CD4-positive, alpha-beta T cell treated with Interleukin-10 for 1 hour (primary cell): ENCODE results near the gene GRID2.
"Not testable (repeated sequence)": the region's sequence is repeated elsewhere in the genome, so short reads cannot be mapped to it uniquely, and the experiment has no call there.

Experiments used
- DNase-seq: peaks from one replicate; pipeline ENCODE4 v3.0.0-alpha.2; 2020

GRID2 gene

DNA sequence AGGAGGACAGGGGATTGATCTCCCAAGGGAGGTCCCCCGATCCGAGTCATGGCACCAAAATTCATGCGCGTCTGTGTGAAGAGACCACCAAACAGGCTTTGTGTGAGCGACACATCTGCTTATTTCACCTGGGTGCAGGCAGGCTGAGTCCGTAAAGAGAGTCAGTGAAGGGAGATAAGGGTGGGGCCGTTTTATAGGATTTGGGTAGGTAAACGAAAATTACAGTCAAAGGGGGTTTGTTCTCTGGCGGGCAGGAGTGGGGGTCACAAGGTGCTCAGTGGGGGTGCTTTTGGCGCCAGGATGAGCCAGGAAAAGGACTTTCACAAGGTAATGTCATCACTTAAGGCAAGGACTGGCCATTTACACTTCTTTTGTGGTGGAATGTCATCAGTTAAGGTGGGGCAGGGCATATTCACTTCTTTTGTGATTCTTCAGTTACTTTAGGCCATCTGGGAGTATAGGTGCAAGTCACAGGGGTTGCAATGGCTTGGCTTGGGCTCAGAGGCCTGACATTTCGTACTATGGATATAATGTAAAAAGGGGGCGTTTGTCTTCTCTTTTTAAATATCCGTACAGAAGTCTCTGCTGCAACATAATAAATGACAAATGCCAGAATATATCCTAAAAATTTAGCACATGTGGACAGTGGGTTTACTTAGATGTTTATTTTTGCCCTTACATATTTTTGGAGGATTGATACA lies 140.5 kb downstream of the GRID2 start:
- DNase-seq, result not testable (repeated sequence)

DNA sequence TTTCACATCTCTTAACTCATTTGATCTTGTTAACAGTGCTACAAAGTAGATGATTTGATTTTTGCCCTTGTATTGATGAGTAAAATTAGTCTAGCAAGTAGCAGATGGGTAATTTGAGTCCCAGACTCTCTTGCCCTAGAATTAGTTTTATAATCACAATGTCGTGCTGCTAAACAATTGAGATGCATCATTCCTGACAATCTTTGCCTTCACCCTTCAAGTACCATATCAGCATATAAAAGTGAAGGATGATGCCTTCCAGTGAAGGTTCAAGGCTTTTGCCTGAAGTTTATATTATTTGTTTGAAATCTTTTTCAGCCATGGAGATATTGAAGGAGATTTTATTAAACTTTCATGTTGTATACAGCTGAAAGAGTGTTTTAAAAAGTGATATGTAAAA lies 141.4 kb downstream of the GRID2 start:
- no peak for DNase-seq

DNA sequence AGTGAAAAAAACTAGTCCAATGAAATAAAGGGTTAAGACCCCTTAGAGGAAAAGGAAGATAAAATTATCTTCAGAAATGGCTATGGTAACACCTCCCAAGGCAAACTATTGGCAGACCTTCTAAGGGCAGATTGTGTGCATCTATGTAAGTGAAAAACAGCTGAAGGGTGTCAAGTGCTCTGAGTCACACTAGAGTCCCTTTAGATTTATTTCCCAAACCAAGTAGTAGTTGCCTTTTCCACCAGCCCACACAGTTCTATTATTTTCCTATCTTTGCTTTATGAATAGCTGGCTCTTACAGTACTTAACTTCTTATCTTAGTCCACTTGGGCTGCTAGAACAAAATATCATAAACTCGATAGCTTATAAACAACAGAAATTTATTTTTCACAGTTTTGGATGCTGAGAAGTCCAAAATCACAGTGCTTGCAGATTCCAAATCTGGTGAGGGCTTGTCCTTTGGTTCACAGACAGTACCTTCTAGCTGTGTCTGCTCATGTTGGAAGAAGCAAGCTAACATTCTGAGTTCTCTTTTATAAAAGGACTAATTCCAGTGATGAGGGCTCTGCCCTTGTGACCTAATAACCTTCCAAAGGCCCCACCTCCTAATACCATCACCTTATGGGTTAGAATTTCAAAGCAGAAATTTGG lies 143.6 kb downstream of the GRID2 start:
- DNase-seq, result no peak

DNA sequence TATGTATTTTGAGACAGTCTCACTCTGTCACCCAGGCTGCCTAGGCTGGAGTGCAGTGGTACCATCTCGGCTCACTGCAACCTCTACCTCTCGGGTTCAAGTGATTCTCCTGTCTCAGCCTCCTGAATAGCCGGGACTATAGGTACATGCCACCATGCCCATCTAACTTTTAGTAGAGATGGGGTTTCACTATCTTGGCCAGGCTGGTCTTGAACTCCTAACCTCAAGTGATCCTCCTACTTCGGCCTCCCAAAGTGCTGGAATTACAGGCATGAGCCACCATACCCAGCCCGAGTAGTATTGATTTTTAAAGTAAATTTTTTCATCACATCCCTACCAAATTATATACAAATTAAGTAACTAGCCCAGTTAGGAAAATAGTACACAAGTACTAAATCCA lies 144.4 kb downstream of the GRID2 start:
- not testable (repeated sequence) for DNase-seq

DNA sequence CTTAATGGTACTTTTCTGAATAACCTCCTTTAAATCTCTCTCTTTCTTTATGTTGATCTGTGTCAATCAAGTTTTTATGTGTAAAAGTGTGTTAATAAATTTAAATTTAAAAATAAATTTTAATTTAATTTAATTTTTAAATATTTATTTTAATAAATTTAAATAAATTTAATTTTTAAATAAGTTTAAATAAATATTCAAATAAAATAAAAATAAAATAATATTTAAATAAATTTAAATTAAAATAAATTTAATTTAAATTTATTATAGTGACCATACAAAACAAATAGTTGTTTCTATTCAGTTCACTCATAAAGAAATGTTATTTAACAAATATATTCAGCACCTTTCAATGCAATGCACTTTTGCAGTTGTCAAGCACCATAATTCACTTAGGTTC lies 146.9 kb downstream of the GRID2 start:
- DNase-seq, result no peak

DNA sequence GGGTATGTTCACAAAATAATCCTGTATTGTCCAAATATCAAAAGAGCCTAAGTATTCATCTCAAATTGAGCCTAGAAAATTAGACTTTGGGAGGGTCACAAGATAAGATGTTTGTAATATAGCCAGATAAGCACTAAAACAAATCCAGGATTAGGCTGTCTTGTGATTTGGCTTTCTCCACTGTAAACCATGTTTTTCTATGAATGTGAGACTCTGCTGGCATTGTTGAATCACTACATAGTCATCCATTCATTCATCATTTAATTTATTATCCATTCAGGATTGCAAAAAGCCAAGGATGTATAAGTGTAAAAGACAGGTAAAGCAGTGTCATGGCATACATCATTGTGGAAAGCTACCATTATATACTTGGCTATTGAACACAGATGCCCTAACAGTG lies 148.0 kb downstream of the GRID2 start:
- DNase-seq, result no peak

DNA sequence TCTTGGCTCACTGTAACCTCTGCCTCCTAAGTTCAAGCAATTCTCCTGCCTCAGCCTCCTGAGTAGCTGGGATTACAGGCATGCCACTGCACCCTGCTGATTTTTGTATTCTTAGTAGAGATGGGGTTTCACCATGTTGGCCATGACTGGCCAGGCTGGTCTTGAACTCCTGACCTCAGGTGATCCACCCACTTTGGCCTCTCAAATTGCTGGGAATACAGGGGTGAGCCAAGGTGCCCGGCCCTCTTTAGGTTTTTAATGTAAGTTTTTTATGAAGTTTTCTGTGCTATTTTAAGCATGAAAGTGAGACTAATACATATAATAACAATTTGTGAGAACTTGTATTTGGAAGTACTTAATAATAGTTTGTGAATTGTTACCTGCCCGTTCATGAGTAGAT lies 148.6 kb downstream of the GRID2 start:
- DNase-seq, result not testable (repeated sequence)

DNA sequence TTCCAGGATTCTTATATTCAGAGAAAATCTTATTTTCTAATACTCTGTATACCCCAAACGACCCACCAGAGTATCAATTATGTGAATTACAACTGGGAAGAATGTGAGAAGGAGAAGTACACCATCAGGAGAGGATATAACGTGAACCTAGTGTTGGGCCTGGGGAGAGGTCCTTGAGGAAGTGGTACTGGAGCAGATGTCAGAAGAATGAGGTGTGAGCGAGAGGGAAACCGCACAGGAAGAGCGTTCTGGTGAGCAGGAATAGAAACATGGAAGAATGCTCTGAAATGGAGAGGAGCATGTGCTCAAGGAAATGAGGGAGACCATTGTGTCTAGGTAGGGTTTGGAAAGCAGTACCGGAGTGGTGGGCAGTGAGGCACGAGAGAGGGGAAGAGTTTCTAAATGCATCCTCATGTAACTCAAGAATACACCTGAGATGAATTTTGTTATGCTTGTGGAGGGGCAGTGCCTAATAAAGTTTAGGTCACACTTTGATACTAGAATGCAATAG lies 151.6 kb downstream of the GRID2 start:
- no peak for DNase-seq

DNA sequence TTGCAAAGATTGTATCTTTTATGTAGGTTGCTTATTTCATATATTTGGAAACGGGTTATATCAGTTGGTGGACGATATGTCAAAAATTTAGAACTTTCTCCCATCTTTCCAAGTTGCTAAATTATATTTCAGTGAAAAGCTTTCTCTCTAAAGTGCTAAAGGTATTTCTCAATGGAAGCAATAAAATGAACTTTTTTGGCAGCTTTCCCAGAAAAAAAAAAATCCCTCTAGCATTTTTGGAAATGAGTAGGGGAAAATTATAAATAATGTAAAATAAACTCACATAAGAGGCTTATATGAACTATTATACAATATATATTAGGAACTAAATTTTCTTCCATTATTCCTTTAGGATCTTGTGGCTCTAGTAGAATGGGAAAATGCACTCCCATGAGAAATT lies 152.2 kb downstream of the GRID2 start:
- no peak for DNase-seq

DNA sequence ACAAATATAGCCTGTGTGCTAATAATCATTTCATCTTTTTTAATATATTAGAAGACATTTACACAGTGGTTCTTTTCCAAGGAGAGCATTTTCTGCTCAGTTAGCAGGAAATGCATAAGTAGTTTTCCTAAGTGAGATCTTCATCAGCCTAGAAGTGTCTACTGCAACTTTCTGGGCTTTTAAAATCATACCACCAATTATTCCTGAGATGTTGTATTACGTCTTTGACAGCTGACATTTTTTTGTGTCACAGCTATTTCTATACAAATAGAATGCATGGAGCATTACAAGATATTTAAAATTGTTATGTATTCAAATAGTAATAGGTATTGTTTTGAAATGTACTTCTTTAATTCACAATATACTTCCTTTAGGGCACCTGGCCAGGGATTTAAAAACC lies 158.0 kb downstream of the GRID2 start:
- DNase-seq, result no peak

DNA sequence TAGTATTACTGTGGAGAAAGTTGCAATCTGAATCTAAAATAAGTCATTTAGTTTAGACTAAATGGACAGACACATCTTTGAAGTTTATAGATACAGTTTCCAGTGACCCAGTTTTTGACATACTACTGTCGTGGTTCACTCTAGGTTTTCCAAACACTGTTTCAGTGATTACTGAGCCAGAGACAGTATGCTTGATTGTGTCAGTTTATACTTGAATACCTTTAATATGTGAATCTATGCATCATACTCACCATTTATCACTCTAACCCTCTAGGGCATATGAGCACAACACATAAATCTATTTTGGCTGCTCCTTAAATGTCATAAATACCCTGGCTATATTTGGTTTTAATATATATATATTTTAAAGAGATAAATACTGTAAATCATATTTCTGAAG lies 173.5 kb downstream of the GRID2 start:
- no peak for DNase-seq

DNA sequence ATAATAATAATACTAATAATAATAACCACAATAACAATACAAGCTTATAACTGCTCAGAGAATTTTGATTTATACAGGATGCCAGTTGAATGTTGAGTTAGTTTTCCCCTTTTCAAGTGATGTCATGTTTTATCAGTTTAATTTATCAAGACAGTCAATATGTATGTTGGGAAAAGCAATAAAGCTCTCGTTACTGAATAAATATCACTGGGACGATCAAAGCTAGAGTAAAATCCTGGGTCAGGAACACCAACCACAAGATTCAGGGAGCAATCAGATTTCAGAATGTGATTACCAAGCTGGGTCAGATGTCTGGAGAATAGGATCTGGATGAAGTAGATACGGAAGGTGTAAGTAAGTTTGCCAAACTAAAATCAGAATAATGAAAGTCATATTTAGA lies 179.6 kb downstream of the GRID2 start:
- DNase-seq, result no peak

DNA sequence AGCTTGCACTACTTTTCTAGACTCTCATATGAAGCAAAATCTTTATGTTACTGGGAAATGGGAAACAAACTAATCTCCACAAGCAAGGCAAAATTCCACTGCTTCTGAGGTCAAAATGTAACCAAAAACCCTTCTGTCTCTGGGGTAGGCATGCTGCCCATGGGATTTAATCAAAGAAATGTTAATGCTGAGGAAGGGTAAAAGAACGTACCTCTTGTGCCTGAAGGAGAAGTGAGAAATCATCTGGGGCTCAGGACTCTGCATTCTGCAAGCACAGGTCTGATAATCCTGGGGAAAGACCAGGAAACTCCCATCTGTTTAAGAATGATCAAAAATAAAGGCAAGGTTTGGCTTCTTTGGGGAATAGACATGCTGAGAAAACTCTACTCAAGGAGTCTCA lies 184.7 kb downstream of the GRID2 start:
- no peak for DNase-seq

DNA sequence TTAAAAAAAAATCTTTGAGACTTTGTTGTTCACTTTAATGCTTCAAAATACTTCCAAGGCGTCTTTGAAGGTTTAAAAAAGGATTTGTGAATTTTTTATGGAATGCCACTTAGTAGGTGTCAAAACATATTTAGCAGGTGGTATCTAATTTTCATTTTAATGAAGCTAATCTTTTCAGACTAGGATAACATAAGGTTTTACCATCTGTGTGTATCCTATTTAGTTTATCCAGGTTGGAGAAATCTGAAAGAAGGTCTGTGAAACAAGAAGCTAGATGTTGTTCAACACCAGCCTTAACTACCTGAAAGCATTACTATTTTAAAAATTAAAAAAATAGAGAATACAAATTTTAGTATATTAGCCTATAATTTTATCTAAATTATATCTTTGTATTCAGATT lies 193.4 kb downstream of the GRID2 start:
- DNase-seq, result no peak

DNA sequence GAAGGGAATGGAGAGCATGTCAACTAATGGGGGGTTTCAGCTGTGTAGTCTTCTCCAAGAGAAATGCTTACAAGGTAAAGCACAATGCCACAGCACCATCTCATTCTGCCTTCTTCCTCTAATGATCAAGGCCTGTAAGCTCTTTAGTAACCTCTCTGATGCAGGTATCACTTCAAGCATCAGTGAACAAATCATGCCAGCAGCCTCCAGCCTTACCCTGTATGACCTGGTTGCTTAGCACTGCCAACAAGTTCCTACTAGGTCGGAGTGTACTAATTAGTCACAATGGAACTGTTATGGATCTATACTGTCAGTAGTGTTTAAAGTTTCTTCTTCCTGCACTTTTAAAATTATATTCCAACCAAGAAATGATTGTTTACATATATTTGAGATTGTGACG lies 197.7 kb downstream of the GRID2 start:
- DNase-seq, result no peak

DNA sequence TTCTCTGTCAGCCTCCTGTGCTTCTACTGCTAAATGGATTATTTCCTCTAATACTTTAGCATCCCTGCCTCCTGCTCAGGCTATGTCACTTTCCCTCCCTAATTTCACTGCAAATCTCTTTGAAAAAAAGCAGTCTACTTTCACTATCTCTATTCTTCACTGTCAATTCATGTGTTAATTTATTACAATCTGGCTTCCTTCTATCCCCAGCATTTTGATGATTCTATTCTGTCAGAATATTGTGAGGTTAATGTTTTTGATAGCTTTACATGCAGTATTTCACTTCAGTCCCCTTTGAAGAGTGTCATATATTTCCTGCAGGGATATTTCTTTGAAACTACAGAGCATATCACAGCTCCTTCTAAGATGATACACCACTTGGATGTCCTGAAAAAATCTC lies 203.2 kb downstream of the GRID2 start:
- DNase-seq, result no peak

DNA sequence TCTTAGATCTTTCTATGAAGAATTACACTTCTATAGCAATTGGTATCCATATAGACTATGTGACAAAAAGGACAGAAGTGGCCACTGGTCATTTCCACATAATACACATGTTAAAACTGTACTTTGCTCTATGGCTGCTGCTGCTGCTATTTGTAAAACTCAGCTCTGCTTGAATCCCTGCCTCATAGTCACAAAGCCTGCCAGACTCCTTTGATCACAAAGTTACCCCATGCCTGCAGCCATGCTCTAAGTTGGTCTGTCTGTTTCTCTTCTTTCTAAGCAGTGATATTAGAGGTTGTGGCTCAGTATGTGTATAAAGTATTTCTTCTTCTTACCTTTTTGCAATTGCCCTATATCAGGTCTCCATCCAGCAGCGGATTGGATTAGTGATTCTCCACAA lies 210.9 kb downstream of the GRID2 start:
- DNase-seq, result no peak

DNA sequence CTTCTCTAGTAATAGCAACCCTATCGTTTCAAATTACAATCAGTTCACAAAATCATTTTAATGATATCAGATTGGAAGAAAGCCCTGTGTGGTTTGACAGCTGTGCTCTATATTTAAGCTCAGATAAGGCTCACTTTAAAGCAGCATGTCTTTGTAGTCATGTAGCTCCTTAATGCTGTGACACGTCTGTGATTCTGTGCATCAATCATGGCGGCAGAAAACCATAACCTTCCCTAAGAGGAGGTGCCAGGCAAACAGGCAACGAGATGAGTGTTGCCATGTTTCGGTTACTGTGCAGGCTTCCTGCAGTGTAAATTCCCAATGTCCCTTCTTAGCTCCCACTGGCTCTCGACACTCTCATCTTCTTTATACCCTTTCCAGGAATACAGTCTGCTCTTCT lies 212.7 kb downstream of the GRID2 start:
- no peak for DNase-seq

DNA sequence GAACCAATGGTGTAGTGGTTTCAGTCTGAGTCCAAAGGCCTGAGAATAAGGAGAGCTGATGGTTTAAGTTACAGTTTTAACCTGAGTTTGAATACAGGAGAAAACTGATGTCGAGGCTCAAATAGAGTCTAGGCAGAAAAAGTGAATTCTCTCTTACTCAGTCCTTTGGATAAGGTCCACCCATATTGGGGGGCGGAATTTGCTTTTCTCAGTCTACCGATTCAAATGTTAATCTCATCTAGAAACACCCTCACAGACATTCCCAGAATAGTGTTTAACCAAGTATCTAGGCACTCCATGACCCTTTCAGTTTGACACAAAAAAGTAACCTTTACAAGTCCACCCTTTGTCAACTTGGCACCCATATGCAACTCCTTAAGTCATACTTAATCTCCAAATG lies 216.0 kb downstream of the GRID2 start:
- no peak for DNase-seq

DNA sequence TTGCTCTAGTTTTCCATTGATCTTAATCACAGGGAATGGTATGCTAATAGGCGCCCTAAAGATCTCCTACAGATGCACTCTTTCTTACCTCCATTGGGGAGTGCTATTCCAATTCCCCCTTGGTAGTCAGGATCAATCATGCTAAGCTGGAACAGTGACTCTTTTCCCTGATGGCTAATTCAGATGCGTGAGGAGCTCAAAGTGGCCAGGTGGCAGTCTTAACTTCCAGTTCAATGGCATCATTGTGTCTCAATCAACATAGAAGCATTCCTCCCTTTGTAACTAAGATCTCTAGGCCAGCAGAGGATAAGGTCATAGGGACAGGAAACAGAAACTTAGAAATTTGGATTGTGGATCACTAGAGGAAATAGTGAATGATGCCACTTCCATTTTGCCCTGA lies 216.8 kb downstream of the GRID2 start:
- DNase-seq, result no peak

DNA sequence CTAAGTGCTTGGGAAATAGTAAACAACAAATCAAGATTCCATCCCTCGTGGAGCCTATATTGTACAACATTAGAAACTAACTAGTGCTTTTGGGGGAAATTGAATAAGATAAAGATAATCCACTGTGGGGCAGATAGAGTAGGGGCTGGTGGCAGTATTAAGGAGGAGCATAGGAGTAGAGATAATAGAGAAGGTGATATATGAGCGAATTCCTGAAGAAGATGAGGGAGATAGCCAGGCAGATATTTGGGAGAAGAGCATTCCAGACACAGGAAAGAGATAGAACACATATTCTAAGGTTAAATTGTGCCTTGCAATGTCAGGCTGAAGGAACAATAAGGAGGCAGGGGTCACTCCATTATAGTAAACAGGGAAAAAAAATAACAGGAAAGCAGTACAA lies 218.2 kb downstream of the GRID2 start:
- no peak for DNase-seq

DNA sequence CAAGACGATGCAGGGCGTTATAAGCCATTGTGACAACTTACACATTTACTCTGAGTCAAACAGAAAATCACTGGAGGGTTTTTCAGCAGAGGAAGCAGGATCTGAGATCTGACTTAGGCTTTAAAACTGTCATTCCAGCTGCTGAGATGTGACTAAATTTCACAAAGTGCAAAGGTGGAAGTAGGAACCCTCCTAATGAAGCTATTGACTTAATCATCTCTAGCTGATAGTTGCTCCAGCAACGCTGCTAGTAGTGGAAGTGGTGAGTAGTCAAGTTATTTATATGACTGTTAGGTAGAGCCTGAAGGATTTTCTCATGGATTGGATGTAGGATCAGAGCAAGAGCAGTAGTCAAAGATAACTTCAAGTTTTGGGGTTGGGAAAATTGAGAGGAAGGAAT lies 218.6 kb downstream of the GRID2 start:
- DNase-seq, result no peak

DNA sequence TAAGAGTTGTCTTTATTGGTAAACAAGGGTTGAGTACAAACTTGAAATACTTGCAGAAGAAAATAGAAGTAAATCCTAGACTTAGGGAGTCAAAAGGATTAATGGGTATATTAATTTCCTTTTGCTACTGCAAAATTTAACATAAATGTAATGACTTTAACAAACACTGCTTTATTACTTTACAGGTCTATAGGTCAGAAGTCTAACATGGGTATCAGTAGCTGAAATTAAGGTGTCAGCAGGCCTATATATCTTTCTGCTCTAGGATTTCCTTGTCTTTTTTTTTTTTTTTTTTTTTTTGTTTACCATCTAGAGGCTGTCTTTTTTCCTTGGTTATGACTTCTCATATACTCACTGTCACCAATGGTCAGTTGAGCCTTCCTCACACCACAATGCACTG lies 220.4 kb downstream of the GRID2 start:
- DNase-seq, result no peak

DNA sequence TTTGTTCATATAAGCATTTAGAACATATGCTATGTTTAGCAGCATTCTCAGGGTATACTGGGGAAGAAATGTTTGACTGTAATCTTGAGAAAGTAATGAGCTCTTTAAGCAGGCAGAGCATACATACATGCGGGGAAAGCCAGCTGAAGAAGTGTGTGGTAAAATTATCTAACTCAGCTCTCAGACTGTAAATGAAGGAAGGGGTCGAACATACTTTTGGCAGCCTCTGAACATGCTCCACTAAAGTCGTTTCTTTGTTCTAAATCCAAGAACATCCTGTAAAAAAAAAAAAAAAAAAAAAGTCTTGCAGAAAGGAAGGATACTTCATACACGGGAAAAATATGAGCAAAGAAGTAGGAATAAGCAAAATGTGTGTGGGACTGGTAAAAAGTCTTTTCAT lies 224.8 kb downstream of the GRID2 start:
- DNase-seq, result no peak

DNA sequence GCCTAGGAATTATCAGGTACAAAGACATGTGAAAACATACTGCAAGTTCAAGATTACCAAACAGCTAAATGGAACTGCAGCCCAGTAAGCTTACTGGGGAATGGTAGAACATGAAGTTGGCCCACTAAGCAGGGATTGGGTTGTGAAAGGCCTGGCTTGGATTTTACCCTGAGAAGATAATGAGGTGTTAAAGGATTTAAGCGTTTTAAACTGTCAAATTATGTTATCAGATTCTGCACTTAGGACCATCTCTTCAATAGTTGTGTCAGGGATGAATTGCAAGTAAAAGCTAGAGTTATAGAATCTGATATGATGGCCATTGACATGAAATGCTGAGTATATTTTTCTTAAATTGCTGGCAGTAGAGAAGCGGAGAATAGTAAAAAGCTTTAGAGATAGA lies 225.7 kb downstream of the GRID2 start:
- no peak for DNase-seq
